A673 (cell line): Measurements from ENCODE around the gene SLCO3A1. TPM values are rescaled to one million over a fixed set of nuclear protein-coding genes. Genes with fewer than 3 reads are reported as not detected.
"Not testable (repeated sequence)": the region's sequence is repeated elsewhere in the genome, so short reads cannot be mapped to it uniquely, and the experiment has no call there.

Experiments used
- BruUV-seq: library from RNA; stranded (reverse); fragments of 400-500 nt; replicated peaks from 2 replicates; lab custom pipeline; 2021; lab: Mats Ljungman, UMichigan
- CTCF ChIA-PET: fragments of 300-600 bp; sonication (Branson Sonifier 250); formaldehyde crosslinking; loops from one replicate; lab custom pipeline; 2022; ENCODE audit warnings: antibody characterized with exemption; lab: Charles Lee
- POLR2A ChIA-PET: fragments of 300-600 bp; sonication (Branson Sonifier 250); formaldehyde crosslinking; loops from one replicate; lab custom pipeline; 2022; ENCODE audit warnings: antibody characterized with exemption; ENCODE audit not compliant: low non-redundant PET; lab: Charles Lee
- DNase-seq: peaks from one replicate; pipeline ENCODE4 v3.0.0-alpha.2; 2015; ENCODE audit warnings: low spot score
- H3K27ac ChIP-seq: fragments of 200-600 bp; sonication (generic); 2 replicates; pipeline ENCODE4 v1.5.1; 2016; ENCODE audit warnings: mixed run types, low read depth, mild to moderate bottlenecking, mixed read lengths, antibody characterized with exemption, low read length; ENCODE audit not compliant: poor library complexity, severe bottlenecking
- H3K27me3 ChIP-seq: fragments of 200-600 bp; sonication (generic); replicated peaks from 2 replicates; pipeline ENCODE4 v1.6.1; 2017; ENCODE audit warnings: mixed run types, low read depth, mild to moderate bottlenecking, mixed read lengths, antibody characterized with exemption, low read length; ENCODE audit not compliant: insufficient read depth, poor library complexity
- H3K36me3 ChIP-seq: fragments of 200-600 bp; sonication (generic); 2 replicates; pipeline ENCODE4 v1.6.1; 2016; ENCODE audit warnings: mixed run types, mild to moderate bottlenecking, mixed read lengths, antibody characterized with exemption, low read length; ENCODE audit not compliant: insufficient read depth, poor library complexity, severe bottlenecking
- H3K4me1 ChIP-seq: fragments of 200-600 bp; sonication (generic); 2 replicates; pipeline ENCODE4 v1.6.1; 2017; ENCODE audit warnings: mixed run types, mild to moderate bottlenecking, mixed read lengths, antibody characterized with exemption, low read length; ENCODE audit not compliant: insufficient read depth, poor library complexity, severe bottlenecking
- H3K4me3 ChIP-seq: fragments of 200-600 bp; sonication (generic); 2 replicates; pipeline ENCODE4 v1.5.1; 2016; ENCODE audit warnings: low read depth, mixed run types, mild to moderate bottlenecking, mixed read lengths, low read length; ENCODE audit not compliant: poor library complexity, severe bottlenecking
- H3K9me3 ChIP-seq: fragments of 200-600 bp; sonication (generic); 2 replicates; pipeline ENCODE4 v1.6.1; 2016; ENCODE audit warnings: mixed run types, low read depth, mild to moderate bottlenecking, mixed read lengths, antibody characterized with exemption, low read length; ENCODE audit not compliant: poor library complexity, severe bottlenecking
- EZH2 ChIP-seq: fragments of 200-600 bp; sonication (generic); IDR thresholded peaks from 2 replicates; pipeline ENCODE4 v1.6.1; 2017; ENCODE audit warnings: borderline replicate concordance, low read depth, mild to moderate bottlenecking, mixed read lengths, antibody characterized with exemption, low read length; ENCODE audit not compliant: poor library complexity, severe bottlenecking
- intact Hi-C: fragments of 100-400 bp; cut with micrococcal nuclease; formaldehyde crosslinking; loops from one replicate; pipeline ENCODE4 v1.10.0; 2022; ENCODE audit not compliant: unreplicated experiment
- total RNA-seq: library from RNA; stranded (reverse); gene quantifications from 2 replicates; pipeline ENCODE4 v1.2.3, GENCODE V29; 2021
- TF ChIP-seq, protein P1 (sequence below): fragments of 300-800, 200-600 bp; sonication (generic); conservative IDR thresholded peaks from 2 replicates; pipeline ENCODE4 v1.5.1; 2017; ENCODE audit warnings: low read depth, mild to moderate bottlenecking, antibody characterized with exemption, low read length, moderate library complexity, mixed read lengths

Gene SLCO3A1
- total RNA-seq, 1 experiment from 2014 or later: 16.6 TPM

DNA sequence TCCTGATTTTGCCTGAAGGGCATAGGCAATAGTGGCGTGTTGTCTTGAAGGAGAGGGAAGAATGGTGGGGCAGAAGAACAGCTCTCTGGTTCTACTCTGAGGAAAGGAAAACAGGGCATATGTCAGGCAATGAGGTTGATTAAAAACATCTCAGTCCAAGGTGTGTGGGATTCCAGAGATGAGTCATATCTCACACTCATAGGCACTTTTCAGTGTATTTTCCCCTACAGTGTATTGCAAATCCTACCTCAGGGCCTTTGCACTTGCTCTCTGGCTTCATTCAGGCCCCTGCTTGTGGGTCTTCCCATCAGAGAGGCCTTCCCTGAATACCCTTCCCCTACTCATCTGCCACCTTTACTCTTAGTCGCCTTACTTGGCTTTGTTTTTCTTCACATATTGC lies 107.8 kb downstream of the SLCO3A1 start:
- no peaks in the 10 kb centered on the region for H3K36me3 ChIP-seq
- TF ChIP-seq EZH2: no peak
- TF ChIP-seq, protein P1, sequence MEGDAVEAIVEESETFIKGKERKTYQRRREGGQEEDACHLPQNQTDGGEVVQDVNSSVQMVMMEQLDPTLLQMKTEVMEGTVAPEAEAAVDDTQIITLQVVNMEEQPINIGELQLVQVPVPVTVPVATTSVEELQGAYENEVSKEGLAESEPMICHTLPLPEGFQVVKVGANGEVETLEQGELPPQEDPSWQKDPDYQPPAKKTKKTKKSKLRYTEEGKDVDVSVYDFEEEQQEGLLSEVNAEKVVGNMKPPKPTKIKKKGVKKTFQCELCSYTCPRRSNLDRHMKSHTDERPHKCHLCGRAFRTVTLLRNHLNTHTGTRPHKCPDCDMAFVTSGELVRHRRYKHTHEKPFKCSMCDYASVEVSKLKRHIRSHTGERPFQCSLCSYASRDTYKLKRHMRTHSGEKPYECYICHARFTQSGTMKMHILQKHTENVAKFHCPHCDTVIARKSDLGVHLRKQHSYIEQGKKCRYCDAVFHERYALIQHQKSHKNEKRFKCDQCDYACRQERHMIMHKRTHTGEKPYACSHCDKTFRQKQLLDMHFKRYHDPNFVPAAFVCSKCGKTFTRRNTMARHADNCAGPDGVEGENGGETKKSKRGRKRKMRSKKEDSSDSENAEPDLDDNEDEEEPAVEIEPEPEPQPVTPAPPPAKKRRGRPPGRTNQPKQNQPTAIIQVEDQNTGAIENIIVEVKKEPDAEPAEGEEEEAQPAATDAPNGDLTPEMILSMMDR: no peak
- no peaks in the 10 kb centered on the region for H3K4me1 ChIP-seq
- intact Hi-C loops: no loop called here
- no peaks in the 10 kb centered on the region for H3K9me3 ChIP-seq
- DNase-seq: no peak
- BruUV-seq: no TSS peak
- H3K27ac ChIP-seq: no peak overlapping the region
- H3K4me3 ChIP-seq: no peak overlapping the region
- H3K27me3 ChIP-seq: no peaks in the 10 kb centered on the region
- POLR2A ChIA-PET: no interaction called here
- CTCF ChIA-PET: no interaction called here

DNA sequence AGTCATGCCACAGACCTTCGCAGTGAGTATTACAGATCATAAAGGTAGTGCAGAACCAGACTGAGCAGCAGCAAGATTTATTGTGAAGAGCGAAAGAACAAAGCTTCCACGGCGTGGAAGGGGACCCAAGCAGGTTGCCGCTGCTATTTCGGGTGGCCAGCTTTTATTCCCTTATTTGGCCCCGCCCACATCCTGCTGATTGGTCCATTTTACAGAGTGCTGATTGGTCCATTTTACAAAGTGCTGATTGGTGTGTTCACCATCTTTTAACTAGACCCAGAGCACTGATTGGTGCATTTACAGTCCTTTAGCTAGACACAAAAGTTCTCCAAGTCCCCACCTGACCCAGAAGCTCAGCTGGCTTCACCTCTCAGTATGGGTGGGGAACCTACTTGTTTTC lies 110.2 kb downstream of the SLCO3A1 start:
- H3K9me3 ChIP-seq, H3K27me3 ChIP-seq, H3K4me3 ChIP-seq, DNase-seq, H3K27ac ChIP-seq, H3K4me1 ChIP-seq, POLR2A ChIA-PET, CTCF ChIA-PET, H3K36me3 ChIP-seq, intact Hi-C loops, BruUV-seq: not testable (repeated sequence)

DNA sequence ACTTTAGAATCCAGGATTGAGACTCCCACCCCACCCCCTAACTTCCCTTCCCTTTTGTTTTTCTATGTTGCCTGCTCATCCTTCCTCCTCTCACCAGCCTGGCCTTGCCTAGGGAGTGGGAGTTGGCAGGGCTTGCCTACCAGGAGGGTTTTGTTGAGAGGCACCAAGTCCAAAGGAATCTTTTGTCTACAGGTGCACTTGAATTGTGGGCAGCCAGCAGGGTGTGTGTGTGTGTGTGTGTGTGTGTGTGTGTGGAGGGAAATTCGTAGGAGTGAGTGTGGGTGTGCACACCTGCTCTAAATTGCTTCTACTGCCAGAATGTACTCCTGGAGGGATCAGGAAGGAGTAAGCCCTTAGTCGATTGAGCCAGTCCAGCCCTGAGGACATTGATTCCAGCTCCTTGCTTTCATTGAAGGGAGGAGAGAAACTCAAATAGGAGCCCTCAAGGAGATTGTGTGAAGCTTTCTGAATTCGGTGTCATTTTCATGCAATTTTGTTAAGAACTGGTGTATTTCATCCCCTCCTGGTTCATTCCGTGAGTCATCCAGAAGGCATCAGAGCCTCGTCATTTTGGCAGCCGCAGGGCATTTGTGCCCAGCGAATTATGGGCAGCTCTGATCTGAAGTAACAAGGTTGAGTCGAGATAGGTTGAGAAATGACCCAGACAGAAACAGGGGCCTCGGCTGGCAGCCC lies 112.1 kb downstream of the SLCO3A1 start:
- Histone ChIP-seq H3K36me3 (no peaks in the 10 kb centered on the region), H3K4me3 (no peak overlapping the region), H3K27ac (no peak overlapping the region), H3K9me3 (no peaks in the 10 kb centered on the region), H3K27me3 (no peaks in the 10 kb centered on the region), H3K4me1 (no peaks in the 10 kb centered on the region)
- no TSS peak for BruUV-seq
- intact Hi-C loops: no loop called here
- TF ChIP-seq, protein P1: no peak
- TF ChIP-seq EZH2: no peak
- no peak for DNase-seq
- CTCF ChIA-PET: no interaction called here
- POLR2A ChIA-PET: interaction anchor here (0.6 kb wide), 1 partner anchor 21 kb away, joined by 10 read pairs; no protein-coding TSS in a partner anchor

DNA sequence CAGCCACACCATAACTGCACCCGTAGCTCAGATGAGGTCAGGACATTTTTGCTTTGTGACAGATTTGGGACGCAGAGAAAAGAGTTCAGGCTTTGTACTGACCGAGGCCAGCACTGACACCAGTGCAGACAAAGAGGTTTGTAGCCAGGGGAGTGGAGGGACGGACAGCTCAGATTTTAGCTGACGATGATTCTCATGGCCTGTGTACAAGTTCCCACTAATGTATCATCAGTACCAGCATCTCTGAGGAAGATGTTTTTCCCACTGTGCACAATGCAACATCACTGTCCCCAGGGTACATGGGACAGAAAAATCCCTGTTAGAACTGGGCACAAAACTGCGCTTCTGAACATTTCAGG lies 112.7 kb downstream of the SLCO3A1 start:
- CTCF ChIA-PET: no interaction called here
- intact Hi-C loops: no loop called here
- Histone ChIP-seq H3K27me3 (no peaks in the 10 kb centered on the region), H3K36me3 (no peaks in the 10 kb centered on the region), H3K27ac (no peak overlapping the region), H3K4me1 (no peaks in the 10 kb centered on the region), H3K4me3 (no peak overlapping the region), H3K9me3 (no peaks in the 10 kb centered on the region)
- BruUV-seq: no TSS peak
- no peak for DNase-seq
- POLR2A ChIA-PET: interaction anchor here (0.6 kb wide), 1 partner anchor 20 kb away, joined by 10 read pairs; no protein-coding TSS in a partner anchor
- TF ChIP-seq, protein P1: no peak
- TF ChIP-seq EZH2: no peak
